ENCODE measurements around the gene HNF4A. TPM values are rescaled to one million over a fixed set of nuclear protein-coding genes. Genes with fewer than 3 reads are reported as not detected.

The HNF4A gene
- total and polyA plus RNA-seq, 2 donors (not counting 1 experiment from before 2014, with no cell fraction given), result not detected

DNA sequence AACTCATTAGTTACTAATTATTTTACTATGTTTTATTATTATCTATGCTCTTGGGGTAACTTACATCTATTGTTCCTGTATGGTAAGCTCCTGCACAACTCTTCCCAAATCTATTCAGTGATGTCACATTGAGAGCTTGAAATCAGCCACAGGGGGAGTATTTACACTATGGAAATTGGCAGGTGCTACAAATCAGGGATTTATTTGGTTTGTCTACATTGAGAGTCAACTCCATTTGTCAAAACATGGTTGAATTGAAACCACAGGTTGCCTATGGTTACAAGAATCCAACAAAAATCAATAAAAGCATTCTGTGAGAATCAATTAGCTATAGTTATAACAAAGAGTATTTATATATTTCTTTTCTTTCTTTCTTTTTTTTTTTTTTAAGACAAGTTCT is 40.6 kb upstream of the HNF4A start:
- H3K79me2 ChIP-seq (ENCODE audit: control insufficient read depth, insufficient read depth, low read length), result peaks cover 12% of the 10 kb centered on the region
- H3K27me3 Mint-ChIP-seq, result peaks cover 21% of the 10 kb centered on the region
- no peaks in the 10 kb centered on the region for H3K9me3 Mint-ChIP-seq (ENCODE audit: insufficient read depth)
- H4K20me1 ChIP-seq (ENCODE audit: control insufficient read depth, insufficient read depth, low read length, poor library complexity, severe bottlenecking), result no peaks in the 10 kb centered on the region
- H3K9me3 ChIP-seq (ENCODE audit: control extremely low read depth in 1 of 3, control insufficient read depth in 2 of 3, insufficient read depth in 1 of 3, low read length in 2 of 3), result no peaks in the 10 kb centered on the region
- no peak overlapping the region for H3K9ac ChIP-seq (ENCODE audit: low read length)
- POLR2A ChIA-PET, result interaction anchor here (0.7 kb wide), 1 partner anchor 858 kb away, joined by 3 read pairs; no protein-coding TSS in a partner anchor
- H3K27ac Mint-ChIP-seq, result no peak overlapping the region
- intact Hi-C loops (cut with micrococcal nuclease), result loop anchor here (5.0 kb wide), 2 partner anchors 572 to 858 kb away; partner anchors contain the start of genes SRSF6 and YWHAB
- H3K27ac ChIP-seq (ENCODE audit: low read length in 2 of 2), result no peak overlapping the region
- peaks cover 7 to 13% of the 10 kb centered on the region in 2 donors for H3K4me1 ChIP-seq (ENCODE audit: control insufficient read depth in 2 of 2, insufficient read depth in 2 of 2, low read length in 2 of 2)
- DNase-seq, result no peak
- ATAC-seq (ENCODE audit: low read depth), result no peak
- peaks cover 0 to 2% (median 0%) of the 10 kb centered on the region in 4 experiments for H3K27me3 ChIP-seq (replicated peaks in 1 of 4; ENCODE audit: control extremely low read depth in 1 of 4, control insufficient read depth in 3 of 4, insufficient read depth in 4 of 4, low read length in 3 of 4)
- no peak overlapping the region for H3K4me3 Mint-ChIP-seq
- CTCF ChIA-PET, result interaction anchor here (1.1 to 7.4 kb wide), 2 partner anchors 99 to 125 kb away, joined by 3 to 216 read pairs; no protein-coding TSS in a partner anchor
- H3K4me1 Mint-ChIP-seq, result peaks cover 16% of the 10 kb centered on the region
- H3K4me3 ChIP-seq (ENCODE audit: control extremely low read depth in 1 of 5, extremely low read depth in 1 of 5, insufficient read depth in 1 of 5, low read depth in 2 of 5, low read length in 4 of 5), result no peak overlapping the region
- H2AFZ ChIP-seq (ENCODE audit: insufficient read depth, low read depth, low read length, poor library complexity, severe bottlenecking), result no peak overlapping the region
- no peaks in the 10 kb centered on the region for H3K36me3 ChIP-seq (replicated peaks in 1 of 2; ENCODE audit: control extremely low read depth in 1 of 2, control insufficient read depth in 1 of 2, extremely low read depth in 1 of 2, insufficient read depth in 2 of 2, low read length in 1 of 2)
- H3K4me2 ChIP-seq (replicated peaks; ENCODE audit: low read depth, low read length, poor library complexity, severe bottlenecking), result no peak overlapping the region
- TF ChIP-seq, protein P1, sequence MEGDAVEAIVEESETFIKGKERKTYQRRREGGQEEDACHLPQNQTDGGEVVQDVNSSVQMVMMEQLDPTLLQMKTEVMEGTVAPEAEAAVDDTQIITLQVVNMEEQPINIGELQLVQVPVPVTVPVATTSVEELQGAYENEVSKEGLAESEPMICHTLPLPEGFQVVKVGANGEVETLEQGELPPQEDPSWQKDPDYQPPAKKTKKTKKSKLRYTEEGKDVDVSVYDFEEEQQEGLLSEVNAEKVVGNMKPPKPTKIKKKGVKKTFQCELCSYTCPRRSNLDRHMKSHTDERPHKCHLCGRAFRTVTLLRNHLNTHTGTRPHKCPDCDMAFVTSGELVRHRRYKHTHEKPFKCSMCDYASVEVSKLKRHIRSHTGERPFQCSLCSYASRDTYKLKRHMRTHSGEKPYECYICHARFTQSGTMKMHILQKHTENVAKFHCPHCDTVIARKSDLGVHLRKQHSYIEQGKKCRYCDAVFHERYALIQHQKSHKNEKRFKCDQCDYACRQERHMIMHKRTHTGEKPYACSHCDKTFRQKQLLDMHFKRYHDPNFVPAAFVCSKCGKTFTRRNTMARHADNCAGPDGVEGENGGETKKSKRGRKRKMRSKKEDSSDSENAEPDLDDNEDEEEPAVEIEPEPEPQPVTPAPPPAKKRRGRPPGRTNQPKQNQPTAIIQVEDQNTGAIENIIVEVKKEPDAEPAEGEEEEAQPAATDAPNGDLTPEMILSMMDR (IDR thresholded peaks at IDR 0.05), result no peak
- no peak for TF ChIP-seq EZH2 (IDR thresholded peaks at IDR 0.05; ENCODE audit: borderline replicate concordance, insufficient read depth, low read depth, low read length, poor library complexity, severe bottlenecking)

DNA sequence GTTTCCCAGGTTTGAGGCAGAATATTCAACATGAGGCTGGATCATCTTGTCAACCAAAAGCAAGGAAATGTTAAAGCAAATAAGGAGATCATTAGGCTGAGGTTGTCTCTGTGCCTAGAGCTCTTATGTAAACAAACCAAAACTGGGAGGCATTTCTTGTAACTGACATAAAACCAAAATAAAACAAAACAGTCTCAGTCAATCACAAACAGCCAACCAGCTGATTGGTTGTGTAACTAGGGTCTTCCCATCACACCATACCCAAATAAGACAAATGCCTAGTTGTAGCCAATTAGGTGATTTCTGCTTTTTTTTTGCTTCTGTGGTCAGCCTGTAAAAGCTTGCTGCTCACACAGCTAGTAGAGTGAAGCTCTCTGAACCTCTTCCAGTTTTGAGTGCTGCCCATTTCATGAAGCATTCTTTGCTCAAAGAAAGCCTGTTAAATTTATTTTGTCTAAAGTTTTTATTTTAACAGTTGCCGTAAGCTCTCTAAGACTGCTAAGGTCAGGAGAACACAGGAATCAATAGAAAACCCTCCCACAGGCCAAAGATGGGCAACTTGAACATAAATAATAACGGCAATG is 35.6 kb upstream of the HNF4A start:
- POLR2A ChIA-PET, result no interaction called here
- DNase-seq, result no peak
- Mint-ChIP-seq H3K4me1 (no peaks in the 10 kb centered on the region), H3K27ac (no peak overlapping the region), H3K4me3 (no peak overlapping the region), H3K27me3 (peaks cover 20% of the 10 kb centered on the region), H3K9me3 (ENCODE audit: insufficient read depth) (no peaks in the 10 kb centered on the region)
- Histone ChIP-seq H3K79me2 (ENCODE audit: control insufficient read depth, insufficient read depth, low read length) (no peaks in the 10 kb centered on the region), H3K9me3 (ENCODE audit: control extremely low read depth in 1 of 3, control insufficient read depth in 2 of 3, insufficient read depth in 1 of 3, low read length in 2 of 3) (no peaks in the 10 kb centered on the region), H2AFZ (ENCODE audit: insufficient read depth, low read depth, low read length, poor library complexity, severe bottlenecking) (no peak overlapping the region), H4K20me1 (ENCODE audit: control insufficient read depth, insufficient read depth, low read length, poor library complexity, severe bottlenecking) (no peaks in the 10 kb centered on the region), H3K4me2 (replicated peaks; ENCODE audit: low read depth, low read length, poor library complexity, severe bottlenecking) (no peak overlapping the region), H3K9ac (ENCODE audit: low read length) (no peak overlapping the region), H3K27me3 (replicated peaks in 1 of 4; ENCODE audit: control extremely low read depth in 1 of 4, control insufficient read depth in 3 of 4, insufficient read depth in 4 of 4, low read length in 3 of 4) (peaks cover 0 to 3% (median 0%) of the 10 kb centered on the region in 4 experiments), H3K27ac (ENCODE audit: low read length in 2 of 2) (no peak overlapping the region), H3K4me3 (ENCODE audit: control extremely low read depth in 1 of 5, extremely low read depth in 1 of 5, insufficient read depth in 1 of 5, low read depth in 2 of 5, low read length in 4 of 5) (no peak overlapping the region), H3K36me3 (replicated peaks in 1 of 2; ENCODE audit: control extremely low read depth in 1 of 2, control insufficient read depth in 1 of 2, extremely low read depth in 1 of 2, insufficient read depth in 2 of 2, low read length in 1 of 2) (no peaks in the 10 kb centered on the region), H3K4me1 (ENCODE audit: control insufficient read depth in 2 of 2, insufficient read depth in 2 of 2, low read length in 2 of 2) (no peaks in the 10 kb centered on the region)
- intact Hi-C loops (cut with micrococcal nuclease), result no loop called here
- 80% methylated on average over 1 of the region's 2 CpGs for WGBS (ENCODE audit: insufficient coverage)
- CTCF ChIA-PET, result interaction anchor here (0.7 to 2.0 kb wide), 4 partner anchors 9 to 243 kb away, joined by 4 to 5 read pairs (median 4); partner anchors contain the start of gene FITM2
- ATAC-seq (ENCODE audit: low read depth), result no peak
- TF ChIP-seq EZH2 (IDR thresholded peaks at IDR 0.05; ENCODE audit: borderline replicate concordance, insufficient read depth, low read depth, low read length, poor library complexity, severe bottlenecking), result no peak
- TF ChIP-seq, protein P1 (IDR thresholded peaks at IDR 0.05), result no peak

Data from B cell (primary cell).